ENCODE measurements around the gene TNFRSF6B.
"Not testable (repeated sequence)": the region's sequence is repeated elsewhere in the genome, so short reads cannot be mapped to it uniquely, and the experiment has no call there.

The TNFRSF6B gene

DNA sequence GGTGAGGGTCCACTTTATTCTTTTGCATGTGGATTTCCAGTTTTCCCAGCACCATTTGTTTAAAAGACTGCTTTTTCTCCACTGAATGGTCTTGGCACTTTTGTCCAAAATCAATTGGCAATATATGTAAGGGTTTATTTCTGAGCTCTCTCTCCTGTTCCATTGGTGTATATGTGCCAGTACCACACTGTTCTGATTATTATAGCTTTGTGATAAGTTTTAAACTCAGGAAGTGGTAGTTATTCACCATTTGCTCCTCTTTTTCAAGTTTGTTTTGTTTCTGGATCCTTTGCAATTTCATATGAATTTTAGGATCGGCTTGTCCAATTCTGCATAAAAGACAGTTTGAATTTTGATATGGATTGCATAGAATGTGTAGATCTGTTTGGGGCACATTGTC, 15.7 kb downstream of the TNFRSF6B start:
- no peak for DNase-seq

DNA sequence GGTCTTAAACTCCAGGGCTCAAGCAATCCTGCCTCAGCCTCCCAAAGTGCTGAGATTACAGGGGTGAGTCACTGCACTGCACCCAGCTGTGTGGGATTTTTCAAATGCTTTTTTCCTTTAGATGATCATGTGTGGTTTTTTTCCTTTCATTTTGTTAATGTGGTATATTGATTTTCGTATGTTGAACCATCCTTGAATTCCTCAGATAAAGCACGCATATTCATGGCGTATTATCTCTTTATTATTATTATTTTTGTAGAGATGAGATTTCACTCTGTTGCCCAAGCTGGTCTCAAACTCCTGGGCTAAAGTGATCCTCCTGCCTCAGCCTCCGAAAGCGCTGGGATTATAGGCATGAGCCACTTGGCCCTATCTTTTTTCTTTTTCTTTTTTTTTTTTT, 18.4 kb downstream of the TNFRSF6B start:
- no peak for DNase-seq

DNA sequence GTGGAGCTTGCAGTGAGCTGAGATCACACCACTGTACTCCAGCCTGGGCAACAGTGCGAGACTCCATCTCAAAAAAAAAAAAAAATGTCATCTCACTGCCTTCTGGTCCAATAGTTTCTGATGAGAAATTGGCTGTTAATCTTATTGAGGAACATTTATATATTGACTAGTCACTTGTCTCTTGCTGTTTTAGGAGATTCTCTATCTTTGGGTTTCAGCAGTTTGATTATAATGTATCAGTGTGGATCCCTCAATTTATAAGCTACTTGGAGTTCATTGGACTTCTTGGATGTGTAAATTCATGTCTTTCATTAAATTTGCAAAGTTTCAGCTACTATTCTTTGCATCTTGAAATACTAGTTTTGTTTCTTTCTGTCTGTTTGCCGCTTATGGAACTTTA, 22.5 kb downstream of the TNFRSF6B start:
- no peak for DNase-seq

DNA sequence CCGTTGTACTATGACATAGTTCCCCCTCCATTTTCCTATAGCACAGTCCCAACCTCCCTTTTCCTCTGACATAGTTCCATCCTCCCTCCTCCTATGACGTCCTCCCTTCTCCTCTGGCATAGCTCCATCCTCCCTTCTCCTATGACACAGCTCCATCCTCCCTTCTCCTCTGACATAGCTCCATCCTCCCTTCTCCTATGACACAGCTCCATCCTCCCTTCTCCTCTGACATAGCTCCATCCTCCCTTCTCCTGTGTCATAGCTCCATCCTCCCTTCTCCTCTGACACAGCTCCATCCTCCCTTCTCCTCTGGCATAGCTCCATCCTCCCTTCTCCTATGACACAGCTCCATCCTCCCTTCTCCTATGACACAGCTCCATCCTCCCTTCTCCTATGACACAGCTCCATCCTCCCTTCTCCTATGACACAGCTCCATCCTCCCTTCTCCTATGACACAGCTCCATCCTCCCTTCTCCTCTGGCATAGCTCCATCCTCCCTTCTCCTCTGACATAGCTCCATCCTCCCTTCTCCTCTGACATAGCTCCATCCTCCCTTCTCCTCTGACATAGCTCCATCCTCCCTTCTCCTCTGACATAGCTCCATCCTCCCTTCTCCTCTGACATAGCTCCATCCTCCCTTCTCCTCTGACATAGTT, 26.6 kb downstream of the TNFRSF6B start:
- DNase-seq: not testable (repeated sequence)

DNA sequence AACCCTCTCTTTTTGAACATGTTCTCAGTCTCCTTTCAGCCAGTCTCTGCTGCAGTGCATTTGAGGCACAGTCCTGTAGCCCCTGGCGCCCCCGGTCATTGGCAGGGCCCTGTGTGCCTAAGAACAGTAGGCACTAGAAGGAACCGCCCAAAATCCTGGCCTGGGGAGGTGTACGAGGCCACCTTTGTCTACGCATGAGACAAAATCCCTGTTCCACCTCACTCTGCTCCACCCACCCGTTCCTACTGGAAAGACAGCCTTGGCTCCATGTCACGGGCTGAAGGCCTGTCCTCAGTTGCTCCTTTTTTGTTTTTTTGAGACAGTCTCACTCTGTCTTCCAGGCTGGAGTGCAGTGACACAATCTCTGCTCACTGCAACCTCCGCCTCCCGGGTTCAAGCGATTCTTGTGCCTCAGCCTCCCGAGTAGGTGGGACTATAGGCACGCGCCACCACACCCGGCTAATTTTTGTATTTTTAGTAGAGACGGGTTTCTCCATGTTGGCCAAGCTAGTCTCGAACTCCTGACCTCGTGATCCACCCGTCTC, 33.8 kb downstream of the TNFRSF6B start:
- DNase-seq: not testable (repeated sequence)

DNA sequence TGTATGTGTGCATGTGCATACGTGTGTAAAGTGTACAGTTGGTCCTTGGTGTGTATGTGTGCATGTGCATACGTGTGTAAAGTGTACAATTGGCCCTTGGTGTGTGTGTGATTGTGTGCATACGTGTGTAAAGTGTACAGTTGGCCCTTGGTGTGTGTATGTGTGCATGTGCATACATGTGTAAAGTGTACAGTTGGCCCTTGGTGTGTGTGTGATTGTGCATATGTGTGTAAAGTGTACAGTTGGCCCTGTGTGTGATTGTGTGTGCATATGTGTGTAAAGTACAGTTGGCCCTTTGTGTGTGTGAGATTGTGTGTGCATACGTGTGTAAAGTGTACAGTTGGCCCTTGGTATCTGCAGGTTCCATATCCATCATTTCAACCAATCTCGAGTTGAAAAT, 35.0 kb downstream of the TNFRSF6B start:
- no peak for DNase-seq

DNA sequence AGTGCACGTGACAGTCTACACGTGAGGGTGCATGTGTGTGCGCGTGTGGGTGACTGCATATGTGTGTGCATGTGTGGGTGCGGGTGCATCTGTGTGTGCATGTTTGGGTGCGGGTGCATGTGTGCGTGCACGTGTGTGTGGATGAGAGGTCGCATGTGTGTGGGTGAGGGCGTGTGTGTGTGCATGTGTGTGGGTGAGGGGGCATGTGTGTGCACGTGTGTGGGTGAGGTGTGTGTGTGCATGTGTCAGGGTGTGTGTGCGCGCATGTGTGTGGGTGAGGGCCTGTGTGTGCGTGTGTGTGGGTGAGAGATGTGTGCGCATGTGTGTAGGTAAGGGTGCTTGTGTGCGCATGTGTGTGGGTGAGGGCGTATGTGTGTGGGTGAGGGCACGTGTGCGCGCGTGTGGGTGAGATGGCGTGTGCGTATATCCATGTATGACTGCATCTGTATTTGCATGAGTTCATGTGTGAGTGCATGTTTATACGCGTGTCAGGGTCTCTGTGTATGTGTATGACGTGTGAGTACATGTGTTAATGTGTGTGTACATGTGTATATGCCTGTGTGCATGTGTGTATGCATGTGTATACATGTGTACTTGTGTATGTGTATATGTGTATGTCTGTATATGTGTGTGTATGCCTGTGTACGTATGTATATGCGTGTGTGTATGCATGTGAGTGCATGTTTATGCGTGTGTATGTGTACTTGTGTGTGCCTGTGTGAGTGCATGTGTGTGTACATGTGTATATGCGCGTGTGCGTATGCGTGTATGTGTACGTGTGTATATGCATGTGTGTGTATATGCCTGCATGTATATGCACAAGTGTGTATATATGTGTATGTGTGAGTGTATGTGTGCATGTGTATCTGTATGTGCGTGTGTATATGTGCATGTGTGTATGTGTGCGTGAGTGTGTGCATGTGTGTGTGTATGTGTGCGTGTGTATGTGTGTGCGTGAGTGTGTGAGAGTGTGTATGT, 36.0 kb downstream of the TNFRSF6B start:
- DNase-seq: no peak

DNA sequence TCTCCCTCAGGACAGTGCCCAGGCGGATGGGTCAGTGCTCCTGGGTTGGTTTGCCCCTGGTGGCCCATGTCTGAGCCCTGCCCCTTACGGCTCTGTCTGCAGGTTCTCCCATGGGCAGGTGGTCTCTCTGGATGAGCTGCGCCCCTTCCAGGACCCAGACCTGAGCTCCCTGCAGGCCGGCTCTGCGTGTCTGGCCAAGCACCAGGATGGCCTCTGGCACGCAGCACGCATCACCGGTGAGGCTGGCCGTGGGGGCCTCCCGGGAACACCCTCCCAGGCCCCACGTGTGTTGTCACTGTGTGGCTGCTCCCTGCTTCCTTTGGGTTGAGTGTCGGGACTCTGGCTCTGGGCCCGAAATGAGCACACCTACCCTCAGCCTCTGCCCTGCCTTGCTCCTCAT, 36.7 kb downstream of the TNFRSF6B start:
- no peak for DNase-seq

DNA sequence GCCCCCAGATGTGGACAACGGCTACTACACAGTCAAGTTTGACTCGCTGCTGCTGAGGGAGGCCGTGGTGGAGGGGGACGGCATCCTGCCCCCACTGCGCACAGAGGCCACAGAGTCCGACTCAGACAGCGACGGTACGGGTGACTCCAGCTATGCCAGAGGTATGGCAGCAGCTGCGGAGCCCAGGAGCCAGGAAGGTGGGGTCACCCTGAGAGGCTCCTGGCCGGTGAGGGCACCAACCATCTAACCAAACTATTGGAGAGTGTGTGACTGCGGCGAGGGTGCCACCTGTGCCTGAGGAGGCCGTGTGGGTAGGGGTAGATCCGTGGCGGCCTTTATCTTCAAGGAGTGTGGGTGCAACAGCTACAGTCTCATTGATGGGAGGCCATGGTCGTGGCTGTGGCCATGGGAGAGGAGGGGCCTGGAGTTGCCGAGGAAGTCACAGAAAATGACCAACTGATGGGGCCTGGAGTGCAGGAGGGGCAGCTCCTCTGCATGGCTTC, 37.2 kb downstream of the TNFRSF6B start:
- DNase-seq: no peak

DNA sequence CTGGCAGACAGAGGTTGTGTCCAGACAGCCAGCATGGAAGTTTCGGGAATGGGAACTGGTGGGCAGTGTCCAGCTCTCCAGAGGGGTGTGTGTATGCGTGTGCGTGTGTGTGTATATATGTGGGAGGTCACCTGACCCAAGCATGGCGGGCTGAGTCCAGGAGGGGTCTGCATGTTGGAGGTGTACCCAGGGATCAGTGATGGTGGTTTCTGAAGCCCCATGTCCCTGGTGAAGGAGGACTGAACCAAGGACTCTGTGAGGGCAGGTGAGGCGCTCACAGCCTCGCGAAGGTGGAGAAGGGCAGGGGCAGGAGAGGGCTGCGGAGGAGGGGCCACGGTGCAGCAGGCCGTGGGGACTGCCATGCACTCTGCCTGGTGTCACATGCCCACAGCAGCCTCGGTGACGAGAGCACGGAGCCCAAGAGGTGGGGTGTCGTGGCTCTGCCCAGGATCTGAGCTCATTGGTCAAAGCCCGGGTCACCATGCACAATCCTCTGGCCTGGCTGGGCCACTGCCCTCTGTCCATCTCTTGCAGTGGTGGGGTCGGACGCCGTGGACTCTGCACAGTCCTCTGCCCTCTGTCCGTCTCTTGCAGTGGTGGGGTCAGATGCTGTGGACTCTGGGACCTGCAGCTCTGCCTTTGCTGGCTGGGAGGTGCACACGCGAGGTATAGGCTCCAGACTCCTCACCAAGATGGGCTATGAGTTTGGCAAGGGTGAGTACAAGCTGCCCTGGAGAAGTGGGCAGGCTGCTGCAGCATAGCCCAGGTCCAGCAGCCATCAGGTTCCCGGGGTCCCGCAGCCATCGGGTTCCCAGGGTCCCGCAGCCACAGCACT, 37.9 kb downstream of the TNFRSF6B start:
- no peak for DNase-seq

DNA sequence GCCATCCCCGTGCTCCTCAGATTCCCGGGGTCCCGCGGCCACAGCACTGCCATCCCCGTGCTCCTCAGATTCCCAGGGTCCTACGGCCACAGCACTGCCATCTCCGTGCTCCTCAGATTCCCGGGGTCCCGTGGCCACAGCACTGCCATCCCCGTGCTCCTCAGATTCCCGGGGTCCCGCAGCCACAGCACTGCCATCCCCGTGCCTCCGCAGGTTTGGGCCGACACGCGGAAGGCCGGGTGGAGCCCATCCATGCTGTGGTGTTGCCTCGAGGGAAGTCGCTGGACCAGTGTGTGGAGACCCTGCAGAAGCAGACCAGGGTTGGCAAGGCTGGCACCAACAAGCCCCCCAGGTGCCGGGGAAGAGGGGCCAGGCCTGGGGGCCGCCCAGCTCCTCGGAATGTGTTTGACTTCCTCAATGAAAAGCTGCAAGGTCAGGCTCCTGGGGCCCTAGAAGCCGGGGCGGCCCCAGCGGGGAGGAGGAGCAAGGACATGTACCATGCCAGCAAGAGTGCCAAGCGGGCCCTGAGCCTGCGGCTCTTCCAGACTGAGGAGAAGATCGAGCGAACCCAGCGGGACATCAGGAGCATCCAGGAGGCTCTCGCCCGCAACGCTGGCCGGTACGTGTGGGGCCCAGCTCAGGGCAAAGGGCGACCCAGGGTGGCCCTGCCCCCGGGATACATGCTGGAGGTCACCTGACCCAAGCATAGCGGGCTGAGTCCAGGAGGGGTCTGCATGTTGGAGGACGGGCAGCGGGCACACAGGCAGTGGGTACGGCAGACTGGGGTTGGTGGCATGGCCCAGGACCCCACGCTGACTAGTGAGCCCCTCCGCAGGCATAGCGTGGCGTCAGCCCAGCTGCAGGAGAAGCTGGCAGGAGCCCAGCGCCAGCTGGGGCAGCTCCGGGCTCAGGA, 38.8 kb downstream of the TNFRSF6B start:
- no peak for DNase-seq

DNA sequence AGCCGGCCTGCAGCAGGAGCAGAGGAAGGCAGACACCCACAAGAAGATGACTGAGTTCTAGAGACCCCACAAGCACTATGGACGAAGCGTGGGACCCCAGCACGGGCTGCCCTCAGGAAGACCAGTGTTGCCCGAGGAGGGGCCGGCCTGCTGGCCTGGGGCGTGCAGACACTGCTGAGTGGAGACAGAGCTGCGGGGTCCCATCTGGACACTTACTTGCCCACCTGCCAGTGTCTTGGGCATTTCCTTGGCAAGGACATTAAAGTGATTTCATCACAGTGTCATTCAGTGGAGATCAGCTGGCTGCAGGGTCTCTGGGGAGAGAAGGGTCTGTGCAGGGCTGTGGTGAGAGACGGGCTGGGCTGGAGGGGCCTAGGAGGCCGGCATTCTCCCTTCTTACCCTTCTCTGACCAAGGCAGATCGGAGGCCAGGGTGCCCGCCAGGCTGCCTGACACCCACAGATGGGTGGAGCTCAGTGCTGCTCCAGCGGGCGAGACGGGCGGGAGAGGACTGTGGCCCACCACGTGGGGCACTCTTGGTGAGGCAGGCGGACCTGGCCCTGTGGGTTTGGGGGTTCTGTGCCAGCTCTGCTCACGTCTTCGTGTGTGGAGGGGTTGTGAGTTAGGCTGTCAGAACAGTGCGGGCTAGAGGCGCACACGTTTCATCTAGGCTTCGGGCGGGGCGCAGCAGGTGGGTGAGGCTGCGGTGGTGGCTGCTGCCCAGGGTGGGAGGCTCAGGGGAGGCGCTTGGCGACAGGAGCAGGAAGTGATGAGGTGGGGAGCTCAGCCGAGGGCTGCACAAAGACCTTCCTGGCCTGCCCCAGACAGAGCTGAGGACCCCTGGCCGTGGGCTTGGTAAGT, 39.6 kb downstream of the TNFRSF6B start, which contains the start of gene LIME1:
Gene LIME1 (plus strand): TSS at position 806 of the 860 bp plus-strand sequence. CDS start 886 bp downstream, outside the sequence.
- DNase-seq: no peak

DNA sequence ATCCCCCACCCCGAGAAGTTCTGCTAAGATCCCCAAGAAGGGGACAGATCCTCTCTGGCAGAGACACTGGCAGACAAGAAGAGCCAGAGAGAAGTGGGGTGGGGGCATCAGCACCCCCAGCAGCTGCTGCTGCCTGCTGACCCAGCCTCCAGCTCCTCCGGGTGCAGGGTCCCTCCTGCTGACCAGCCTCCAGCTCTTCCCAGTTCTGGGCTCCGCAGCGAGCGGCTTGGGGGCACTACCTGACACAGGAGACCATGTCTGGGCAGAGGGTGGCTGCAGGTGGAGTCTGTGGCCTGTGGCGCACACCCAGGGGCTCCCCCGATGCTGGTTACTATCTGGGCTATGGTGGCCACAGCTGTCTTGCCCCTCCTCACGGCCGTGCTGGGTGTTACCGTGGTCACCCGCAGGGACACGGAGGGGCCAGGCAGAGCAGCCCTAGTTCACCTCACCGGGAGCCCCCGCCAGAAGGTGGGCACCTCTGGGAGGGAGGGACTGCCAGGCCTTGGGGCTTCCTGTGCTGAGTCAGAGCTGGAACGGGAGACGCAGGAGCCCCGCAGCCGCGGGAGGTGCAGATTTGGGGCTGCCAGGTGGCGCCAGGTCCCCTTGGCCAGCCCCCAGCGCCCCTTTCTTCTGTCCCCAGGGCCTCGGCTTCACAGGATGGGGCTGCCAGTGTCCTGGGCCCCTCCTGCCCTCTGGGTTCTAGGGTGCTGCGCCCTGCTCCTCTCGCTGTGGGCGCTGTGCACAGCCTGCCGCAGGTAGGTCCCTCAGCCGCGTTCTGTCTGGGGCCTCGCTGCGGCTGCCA, 40.6 kb downstream of the TNFRSF6B start:
- DNase-seq: no peak

DNA sequence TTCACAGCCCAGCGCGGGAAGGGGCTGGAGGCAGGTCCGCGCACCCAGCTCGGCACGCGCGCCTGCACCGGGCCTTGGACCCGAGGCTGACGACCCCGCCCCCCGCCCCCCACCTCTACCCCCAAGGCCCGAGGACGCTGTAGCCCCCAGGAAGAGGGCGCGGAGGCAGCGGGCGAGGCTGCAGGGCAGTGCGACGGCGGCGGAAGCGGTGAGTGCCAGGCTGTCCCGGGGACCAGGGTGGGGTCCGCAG, 41.2 kb downstream of the TNFRSF6B start:
- no peak for DNase-seq

DNA sequence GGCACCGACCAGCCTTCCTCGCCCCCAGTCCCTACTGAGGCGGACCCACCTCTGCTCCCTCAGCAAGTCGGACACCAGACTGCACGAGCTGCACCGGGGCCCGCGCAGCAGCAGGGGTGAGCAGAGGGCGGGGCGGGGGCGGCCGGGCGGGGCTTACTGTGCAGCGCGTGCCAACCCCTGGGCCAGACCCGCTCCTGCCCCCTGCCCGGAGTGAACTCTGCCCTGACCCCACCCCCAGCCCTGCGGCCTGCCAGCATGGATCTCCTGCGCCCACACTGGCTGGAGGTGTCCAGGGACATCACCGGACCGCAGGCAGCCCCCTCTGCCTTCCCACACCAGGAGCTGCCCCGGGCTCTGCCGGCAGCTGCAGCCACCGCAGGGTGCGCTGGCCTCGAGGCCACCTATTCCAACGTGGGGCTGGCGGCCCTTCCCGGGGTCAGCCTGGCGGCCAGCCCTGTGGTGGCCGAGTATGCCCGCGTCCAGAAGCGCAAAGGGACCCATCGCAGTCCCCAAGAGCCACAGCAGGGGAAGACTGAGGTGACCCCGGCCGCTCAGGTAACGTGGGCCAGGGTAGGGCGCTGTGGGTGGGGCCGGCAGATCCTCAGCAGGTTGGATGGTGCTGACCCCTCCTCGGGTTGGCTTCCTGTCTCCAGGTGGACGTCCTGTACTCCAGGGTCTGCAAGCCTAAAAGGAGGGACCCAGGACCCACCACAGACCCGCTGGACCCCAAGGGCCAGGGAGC, 41.7 kb downstream of the TNFRSF6B start:
- no peak for DNase-seq

DNA sequence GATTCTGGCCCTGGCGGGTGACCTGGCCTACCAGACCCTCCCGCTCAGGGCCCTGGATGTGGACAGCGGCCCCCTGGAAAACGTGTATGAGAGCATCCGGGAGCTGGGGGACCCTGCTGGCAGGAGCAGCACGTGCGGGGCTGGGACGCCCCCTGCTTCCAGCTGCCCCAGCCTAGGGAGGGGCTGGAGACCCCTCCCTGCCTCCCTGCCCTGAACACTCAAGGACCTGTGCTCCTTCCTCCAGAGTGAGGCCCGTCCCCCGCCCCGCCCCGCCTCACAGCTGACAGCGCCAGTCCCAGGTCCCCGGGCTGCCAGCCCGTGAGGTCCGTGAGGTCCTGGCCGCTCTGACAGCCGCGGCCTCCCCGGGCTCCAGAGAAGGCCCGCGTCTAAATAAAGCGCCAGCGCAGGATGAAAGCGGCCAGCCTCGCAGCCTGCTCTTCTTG, 42.3 kb downstream of the TNFRSF6B start:
- DNase-seq: no peak

DNA sequence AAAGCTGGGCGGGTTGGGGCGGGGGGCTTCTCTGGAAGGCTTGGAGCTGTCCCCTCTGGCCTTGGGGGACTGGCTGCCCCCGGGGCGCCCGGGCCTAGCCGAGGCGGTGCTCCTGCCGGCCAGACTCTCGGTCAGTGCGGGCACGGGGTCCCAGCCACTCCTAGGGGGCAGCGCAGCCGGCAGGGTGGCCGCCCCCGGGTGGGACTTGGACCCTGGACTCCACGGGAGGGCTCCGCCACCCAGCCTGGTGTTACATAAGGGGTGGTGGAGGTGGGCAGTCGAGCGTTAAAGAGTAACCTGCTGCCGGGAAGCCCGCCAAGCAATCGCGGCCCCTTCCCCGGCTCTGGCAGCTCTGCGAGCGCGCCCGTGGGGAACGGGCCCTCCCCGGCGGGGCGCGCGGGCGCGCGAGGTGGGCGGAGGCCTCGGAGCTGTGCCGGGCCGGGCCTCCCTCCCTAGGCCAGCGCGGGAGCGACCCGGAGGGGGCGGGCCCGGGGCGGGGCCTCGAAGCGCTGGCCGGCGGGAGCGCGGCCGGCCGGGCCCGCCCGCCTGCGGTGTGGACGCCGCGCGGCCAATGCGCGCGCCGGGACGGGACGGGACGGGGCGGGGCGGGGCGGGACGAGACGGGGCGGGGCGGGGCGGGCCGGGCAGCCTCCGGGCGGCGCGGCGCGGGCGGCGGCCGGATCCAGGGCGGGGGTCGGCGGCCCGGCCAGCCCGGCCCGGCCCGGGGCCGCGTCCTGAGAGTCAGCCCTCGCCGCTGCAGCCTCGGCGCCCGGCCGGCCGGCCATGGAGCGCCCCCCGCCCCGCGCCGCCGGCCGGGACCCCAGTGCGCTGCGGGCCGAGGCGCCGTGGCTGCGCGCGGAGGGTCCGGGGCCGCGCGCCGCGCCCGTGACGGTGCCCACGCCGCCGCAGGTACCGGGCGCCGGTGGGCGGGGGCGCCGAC, 42.9 kb downstream of the TNFRSF6B start, which contains the start of gene SLC2A4RG:
Gene SLC2A4RG (plus strand): TSS at position 647 of the 940 bp plus-strand sequence. CDS start 137 bp downstream, at position 784.
- no peak for DNase-seq
